ENCODE measurements around the gene CRYZL1.

Gene CRYZL1

DNA sequence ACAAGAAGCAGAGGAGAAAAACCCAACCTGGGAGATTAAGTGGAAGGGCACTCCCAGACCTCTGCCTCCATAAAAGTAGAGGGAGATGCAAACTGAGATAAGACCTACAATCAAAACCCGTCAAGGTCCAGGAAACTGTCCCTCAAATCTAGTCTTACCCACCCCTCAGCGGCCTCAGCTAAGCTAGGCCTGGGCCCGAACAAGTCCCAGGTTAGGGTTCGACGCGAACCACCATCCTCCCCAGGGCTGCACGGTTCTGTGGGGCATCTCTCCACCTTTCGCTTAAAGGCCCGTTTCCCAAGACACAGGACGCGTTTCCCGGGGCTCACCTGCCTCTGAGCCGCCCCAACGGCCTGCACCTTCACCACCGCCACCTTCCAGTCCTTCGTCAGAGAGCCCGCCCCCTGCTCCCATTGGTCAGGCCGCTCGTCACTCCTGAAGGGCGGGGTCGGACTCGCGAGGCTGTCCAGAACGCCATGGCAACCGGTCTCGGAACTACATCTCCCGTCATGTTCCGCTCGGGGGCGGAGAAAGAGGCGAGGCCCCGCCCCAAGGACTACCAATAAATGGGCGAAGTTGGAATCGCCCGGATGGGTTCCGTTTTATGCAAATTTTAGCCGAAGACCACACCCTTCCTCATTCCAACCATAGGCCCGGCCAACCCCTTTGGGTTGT lies at the start of gene CRYZL1:
TSS of gene CRYZL1 (minus strand) at position 390 of the 675 bp plus-strand sequence. CDS start 10,190 bp downstream, outside the sequence.
- TF ChIP-seq CTCF (IDR thresholded peaks at IDR 0.05; ENCODE audit: extremely low read depth, insufficient read depth, missing control alignments) = no peak
- peak; percentile 95 for DNase-seq (ENCODE audit: low spot score)
- in situ Hi-C loops (cut with MboI; ENCODE audit: low pct_unique_long_range_greater_than_20kb, low sequenced_read_pairs, unreplicated experiment) = no loop called here

GRCh38 chr21:33690874-33691273 lies 49.3 kb upstream of the CRYZL1 start:
- no peak for DNase-seq (ENCODE audit: low spot score)
- in situ Hi-C loops (cut with MboI; ENCODE audit: low pct_unique_long_range_greater_than_20kb, low sequenced_read_pairs, unreplicated experiment) = no loop called here
- no peak for TF ChIP-seq CTCF (IDR thresholded peaks at IDR 0.05; ENCODE audit: extremely low read depth, insufficient read depth, missing control alignments)

DNA sequence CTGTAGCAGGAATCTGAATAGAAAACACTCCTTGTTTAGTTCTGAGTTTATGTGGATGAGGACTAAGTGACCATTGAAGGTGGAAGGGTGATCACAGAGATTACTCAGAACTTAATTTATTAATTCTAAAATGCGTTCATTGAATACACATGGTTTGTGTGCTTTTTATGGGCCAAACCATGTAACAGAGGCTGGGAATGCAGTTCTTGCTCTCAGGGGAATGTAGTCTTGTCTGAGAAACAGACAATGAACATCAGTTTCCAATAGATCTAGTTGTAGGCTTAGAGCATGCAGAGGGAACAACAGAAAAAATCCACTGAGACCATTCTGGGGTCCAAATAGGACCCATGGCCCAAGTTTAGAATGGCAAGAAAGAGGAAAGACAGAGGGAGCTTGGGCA lies 46.8 kb upstream of the CRYZL1 start:
- TF ChIP-seq CTCF (IDR thresholded peaks at IDR 0.05; ENCODE audit: extremely low read depth, insufficient read depth, missing control alignments) = no peak
- in situ Hi-C loops (cut with MboI; ENCODE audit: low pct_unique_long_range_greater_than_20kb, low sequenced_read_pairs, unreplicated experiment) = no loop called here
- no peak for DNase-seq (ENCODE audit: low spot score)

GRCh38 chr21:33687634-33688033 lies 46.1 kb upstream of the CRYZL1 start:
- no peak for DNase-seq (ENCODE audit: low spot score)
- no peak for TF ChIP-seq CTCF (IDR thresholded peaks at IDR 0.05; ENCODE audit: extremely low read depth, insufficient read depth, missing control alignments)

GRCh38 chr21:33686386-33686785 lies 44.8 kb upstream of the CRYZL1 start:
- no peak for DNase-seq (ENCODE audit: low spot score)
- no peak for TF ChIP-seq CTCF (IDR thresholded peaks at IDR 0.05; ENCODE audit: extremely low read depth, insufficient read depth, missing control alignments)
- in situ Hi-C loops (cut with MboI; ENCODE audit: low pct_unique_long_range_greater_than_20kb, low sequenced_read_pairs, unreplicated experiment) = no loop called here

More at GRCh38 chr21:33687634-33688033, 46.1 kb upstream of the CRYZL1 start:
- in situ Hi-C loops (cut with MboI; ENCODE audit: low pct_unique_long_range_greater_than_20kb, low sequenced_read_pairs, unreplicated experiment) = no loop called here

GRCh38 chr21:33685613-33686197 lies 44.2 kb upstream of the CRYZL1 start:
- no peak for TF ChIP-seq CTCF (IDR thresholded peaks at IDR 0.05; ENCODE audit: extremely low read depth, insufficient read depth, missing control alignments)
- no peak for DNase-seq (ENCODE audit: low spot score)
- in situ Hi-C loops (cut with MboI; ENCODE audit: low pct_unique_long_range_greater_than_20kb, low sequenced_read_pairs, unreplicated experiment) = no loop called here

Measured in GM13977 (cell line).